GM23248 (cell line): ENCODE measurements around the gene RNF152.

Source experiments
- EZH2 ChIP-seq: fragments of 200-600 bp; sonication (generic); IDR thresholded peaks from 2 replicates; pipeline ENCODE4 v1.6.1; 2018; ENCODE audit warnings: antibody characterized with exemption, mild to moderate bottlenecking; ENCODE audit not compliant: insufficient read depth, poor library complexity, severe bottlenecking
- EZH2phosphoT487 ChIP-seq: fragments of 200-600 bp; sonication (generic); IDR thresholded peaks from 2 replicates; pipeline ENCODE4 v1.6.1; 2018; ENCODE audit warnings: antibody characterized with exemption, moderate library complexity, mild to moderate bottlenecking, low read depth; ENCODE audit not compliant: insufficient read depth

DNA sequence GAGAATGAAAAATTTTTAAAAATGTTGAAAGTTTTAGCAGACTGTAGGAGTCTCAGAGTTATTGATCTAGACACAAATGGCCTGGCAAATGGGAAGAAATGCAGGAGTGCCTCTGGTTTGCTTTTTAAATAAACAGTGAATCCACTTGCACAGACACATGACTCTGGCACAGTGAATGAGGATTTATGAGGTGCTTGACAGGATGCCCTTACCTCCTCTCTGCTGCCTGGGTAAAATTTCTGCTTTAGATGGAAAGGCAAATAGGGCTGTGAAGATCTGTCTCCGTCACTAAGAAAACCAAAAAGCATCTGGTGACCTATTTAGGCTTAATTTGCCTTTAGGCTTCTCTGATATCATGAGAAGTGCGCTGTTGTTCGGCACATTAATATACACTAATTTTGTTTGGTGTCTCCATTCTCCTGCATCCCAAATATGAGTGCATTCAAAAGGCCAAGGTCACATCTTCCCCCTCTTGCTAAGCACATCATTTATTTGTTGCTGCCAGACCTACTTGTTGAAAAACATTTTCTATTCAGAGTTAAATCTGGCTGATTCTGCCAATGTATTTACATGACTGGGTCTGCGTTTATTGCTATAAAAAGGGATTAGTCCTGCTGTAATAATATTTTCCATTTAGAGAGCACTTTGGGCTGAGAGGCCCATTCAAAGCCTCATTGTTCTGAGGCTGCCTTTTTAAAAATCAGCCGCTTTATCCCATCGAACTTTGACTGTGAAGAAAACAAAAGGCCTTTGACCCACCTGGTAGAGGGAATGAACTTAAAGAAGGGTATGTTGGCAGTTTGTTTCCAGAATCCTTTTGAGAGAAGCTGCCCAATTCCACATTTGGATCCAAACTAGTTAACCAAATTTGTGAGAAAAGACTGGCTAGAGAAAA is 94.9 kb downstream of the RNF152 start:
- TF ChIP-seq EZH2phosphoT487 (no peak), EZH2 (no peak)
